Middle frontal gyrus (tissue), 1 donor: ENCODE measurements around the gene ABHD14A.

Source experiments
- DNase-seq: peaks from one replicate; pipeline ENCODE4 v3.0.0-alpha.2; 2015; ENCODE audit warnings: low spot score; ENCODE audit errors: extremely low spot score

ABHD14A gene

DNA sequence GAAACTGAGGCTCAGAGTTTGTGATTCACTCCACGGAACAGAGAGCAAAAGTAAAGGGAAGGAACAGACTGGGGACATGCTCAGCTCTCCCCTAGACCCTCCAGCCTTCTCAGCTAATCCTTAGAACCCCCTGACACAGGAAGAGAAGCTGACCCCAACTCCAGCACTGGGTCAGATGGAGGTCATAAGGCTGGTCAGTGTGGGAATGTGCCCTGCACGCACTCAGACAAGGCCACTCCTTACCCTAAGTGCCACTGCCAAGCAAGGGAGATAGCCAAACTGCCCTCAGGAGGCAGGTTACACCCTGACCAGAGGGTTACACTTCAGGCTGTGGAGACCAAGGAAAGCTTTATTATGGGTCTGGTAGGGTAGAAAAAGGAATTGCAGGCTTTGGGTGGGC is 19.7 kb downstream of the ABHD14A start:
- DNase-seq: no peak

DNA sequence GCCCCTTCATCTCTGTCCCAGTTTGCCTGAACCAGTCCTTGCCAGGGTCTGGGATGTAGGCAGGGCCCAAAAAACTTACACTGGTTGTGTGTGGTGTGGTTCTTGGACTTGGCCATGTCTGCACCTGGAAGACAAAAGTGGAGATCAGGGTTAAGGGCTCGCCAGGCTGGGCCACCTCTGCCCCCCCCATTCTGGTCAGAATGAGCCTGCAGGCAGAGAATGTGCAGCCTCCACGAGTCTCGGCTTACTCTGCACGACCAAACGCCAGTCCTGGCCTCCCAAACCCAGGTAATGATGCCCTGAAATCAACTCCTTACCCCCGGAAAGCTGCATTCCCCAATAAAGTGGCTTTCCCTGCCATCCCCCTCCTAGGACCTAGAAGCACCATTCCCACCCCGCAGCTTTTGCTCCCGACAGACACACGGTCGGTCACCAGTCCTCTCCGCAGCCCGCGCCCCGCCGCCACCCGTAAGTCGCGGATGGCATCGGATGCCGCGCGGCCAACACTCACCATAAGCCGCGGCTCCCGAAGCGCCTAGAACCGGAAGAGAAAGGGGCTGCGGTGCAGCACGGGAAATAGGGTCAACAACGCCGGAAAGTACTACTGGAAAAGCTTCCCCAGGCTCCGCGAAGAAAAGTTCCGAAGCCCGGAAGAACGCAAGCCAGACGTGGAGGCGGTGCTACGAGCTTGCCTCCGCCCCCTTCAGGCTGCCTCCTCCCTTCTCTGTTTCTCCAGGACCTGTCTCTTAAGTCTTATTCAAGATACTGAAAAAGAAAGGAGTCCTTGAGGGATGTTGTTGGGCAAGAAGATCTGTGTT is 20.7 kb downstream of the ABHD14A start, which contains the start of gene RPL29:
Gene RPL29 (minus strand): TSS at position 550 of the 818 bp plus-strand sequence. CDS start 434 bp downstream, at position 116.
- peak; percentile 89 for DNase-seq

DNA sequence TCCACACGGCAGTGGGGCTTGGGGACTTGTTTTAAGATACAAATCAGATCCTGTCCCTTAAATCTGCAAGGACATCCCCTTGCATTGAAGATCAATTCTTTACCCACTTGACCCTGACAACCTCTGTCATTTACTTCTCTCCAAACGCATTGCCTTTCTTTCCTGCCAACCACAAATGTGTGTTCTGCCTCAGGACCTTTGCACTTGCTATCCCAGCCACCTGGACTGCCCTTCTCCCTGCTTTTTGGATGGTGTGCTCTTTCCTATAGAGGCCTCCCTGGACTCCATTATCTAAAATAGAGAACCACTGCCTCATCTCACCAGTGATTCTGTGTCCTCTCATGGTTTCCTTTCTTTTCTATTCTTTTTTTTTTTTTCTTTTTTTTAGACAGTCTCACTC is 22.3 kb downstream of the ABHD14A start:
- DNase-seq: no peak

DNA sequence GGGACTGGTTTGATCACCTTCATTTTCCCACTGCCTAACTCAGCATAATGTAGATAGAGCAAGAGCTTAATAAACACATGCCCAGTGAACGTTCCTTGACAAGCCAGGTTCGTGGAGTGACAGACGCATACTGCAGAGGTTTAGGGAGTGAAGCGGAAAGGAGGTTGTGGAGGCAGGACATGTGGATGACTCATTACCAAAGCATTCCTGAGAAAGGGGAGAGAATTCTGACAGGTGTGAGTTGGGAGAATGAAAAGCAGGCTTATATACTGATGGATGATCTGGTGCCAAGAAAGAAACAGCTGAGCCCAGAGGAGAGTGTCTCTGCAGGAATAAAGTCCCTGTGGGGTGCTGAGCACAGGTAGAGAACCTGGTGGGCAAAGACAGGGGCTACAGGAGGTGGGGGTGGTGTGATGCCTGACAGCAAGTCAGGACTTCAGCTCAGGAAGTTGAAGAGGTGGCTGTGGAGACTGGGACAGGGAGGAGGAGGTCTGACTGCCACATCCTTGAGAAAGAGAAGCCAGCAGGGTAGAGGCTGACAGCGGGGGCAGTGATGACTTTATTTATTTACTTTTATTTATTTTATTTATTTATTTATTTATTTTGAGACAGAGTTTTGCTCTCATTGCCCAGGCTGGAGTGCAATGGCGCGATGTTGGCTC is 23.2 kb downstream of the ABHD14A start:
- no peak for DNase-seq

GRCh38 chr3:51998774-51999173 is 23.9 kb downstream of the ABHD14A start:
- DNase-seq: no peak

- no peak for DNase-seq
Measured at GRCh38 chr3:51999846-52000245, 25.0 kb downstream of the ABHD14A start.

DNA sequence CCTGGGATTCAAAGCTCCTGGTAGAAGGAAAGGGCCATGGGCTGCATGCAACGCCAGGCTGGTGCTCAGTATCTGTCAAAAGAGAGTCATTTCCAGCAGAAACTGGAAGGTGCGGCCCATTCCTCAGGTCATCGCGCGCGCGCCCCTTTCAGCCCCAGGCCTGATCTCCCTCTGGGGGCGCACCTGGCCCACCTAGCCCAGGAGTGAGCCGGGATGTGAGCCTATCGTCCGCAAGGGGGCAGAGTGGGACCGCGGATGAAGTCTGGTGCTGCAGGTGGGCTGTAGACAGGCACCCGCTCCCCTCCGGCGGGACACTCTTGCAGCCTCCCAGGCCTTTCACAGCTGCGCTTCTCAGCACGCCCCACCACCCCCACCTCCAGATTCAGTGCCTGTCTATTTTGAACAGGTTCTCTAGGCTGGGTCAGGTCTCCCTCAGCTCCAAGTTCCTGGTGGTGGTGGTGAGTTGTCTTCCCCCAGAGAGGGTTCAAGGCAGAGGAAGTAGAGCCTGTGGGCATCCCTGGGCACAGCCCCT is 26.6 kb downstream of the ABHD14A start:
- DNase-seq: no peak

- DNase-seq: no peak
Measured at GRCh38 chr3:52002748-52003147, 27.9 kb downstream of the ABHD14A start.

- DNase-seq: no peak
Measured at GRCh38 chr3:52004163-52004787, 29.4 kb downstream of the ABHD14A start.

- DNase-seq: no peak
Measured at GRCh38 chr3:52004906-52005395, 30.1 kb downstream of the ABHD14A start.

- peak; percentile 36 for DNase-seq
Measured at GRCh38 chr3:52005571-52005986, 30.7 kb downstream of the ABHD14A start.

DNA sequence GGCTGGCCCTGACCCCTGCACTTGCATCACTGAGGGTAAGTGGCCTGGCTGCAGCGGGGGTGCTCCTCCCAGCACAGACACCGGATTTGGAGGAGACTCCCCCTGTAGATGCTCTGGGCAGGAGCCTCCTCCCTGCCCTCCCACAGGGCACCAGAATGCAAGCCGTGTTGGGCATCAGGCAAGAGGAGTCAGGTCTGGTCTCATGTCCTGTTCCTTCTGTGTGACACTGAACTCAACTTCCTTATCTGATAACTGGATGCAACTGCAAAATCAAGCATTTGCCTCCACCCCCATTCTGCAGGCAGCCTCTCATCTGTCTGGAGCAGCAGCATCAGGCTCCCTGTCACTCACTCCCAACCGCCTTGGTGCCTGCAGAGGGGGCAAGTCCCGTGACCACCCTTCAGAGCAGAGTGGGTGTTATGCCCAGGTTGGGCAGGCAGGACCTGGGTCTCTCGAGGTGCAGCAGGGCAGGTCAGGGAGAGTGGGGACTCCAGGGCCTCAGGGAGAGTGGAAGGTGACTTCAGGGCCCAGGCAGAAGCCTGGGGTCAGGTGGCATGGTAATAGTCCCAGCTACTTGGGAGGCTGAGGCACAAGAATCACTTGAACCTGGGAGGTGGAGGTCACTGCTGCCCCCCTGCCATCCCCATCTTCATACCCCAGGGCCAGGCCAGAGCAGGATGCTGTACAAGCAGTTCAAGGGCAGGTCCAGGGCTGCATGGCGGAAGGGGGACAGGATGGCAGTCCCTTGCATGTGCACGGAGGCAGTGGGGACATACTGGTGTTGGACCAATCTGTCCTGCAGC is 31.4 kb downstream of the ABHD14A start:
- no peak for DNase-seq

GRCh38 chr3:52006820-52007133 is 31.9 kb downstream of the ABHD14A start:
- DNase-seq: no peak

GRCh38 chr3:52007291-52007690 is 32.4 kb downstream of the ABHD14A start:
- DNase-seq: no peak

GRCh38 chr3:52010431-52010830 is 35.6 kb downstream of the ABHD14A start:
- DNase-seq: no peak

DNA sequence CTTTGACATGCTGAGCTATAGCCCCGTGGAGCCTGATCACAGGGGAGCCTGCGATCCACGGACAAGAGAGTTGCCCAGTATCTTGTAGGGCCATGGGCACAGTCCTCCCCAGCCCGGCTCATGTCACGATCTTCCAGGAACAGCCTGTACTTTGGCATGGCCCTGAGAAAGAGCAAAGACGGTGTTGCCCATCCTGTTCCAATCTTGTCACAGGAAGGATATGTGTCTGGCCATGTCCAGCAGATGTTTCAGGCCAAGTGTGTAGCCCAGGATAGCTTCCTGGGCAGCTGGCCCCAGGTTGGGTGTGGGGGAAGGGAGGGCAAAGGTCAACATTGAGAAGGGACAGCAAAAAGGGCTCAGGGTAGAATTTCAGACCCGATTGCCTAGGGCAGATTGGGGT is 37.8 kb downstream of the ABHD14A start:
- no peak for DNase-seq

DNA sequence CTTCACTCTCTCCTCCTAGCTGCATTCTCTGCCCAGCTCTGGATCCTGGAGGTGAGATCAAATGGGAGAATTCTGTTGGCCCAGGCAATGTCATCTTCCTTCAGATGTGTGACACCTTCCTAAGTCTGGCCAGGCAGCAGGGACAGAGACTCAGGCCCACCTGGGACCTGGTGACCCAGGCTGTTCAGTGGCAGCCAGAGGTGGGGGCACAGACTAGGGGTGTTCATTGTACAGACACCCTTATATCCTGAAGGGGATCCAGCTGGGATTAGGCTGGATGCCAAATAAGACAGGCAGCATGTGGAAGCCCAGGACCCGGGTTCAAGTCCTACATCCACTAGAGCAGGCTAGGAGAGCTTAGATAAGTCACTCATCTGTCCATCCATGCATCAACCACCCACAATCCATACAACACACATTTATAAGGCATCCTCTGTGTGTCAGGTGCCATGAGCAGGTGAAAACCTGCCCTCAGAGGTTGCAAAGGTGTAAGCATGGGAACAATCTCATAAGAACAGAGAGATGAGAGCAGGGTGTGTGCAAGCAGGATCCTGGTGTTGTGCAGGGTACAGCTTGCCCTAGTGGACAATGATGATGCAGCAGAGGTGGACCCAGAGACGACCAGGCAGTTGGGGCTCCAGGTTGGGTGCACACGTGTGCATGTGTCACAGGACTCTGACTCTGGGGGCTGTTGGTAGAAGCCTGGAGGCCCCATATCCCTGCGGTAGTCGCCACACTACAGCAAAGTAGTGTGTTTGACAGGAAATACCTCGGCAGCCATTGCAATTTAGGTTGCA is 39.1 kb downstream of the ABHD14A start:
- no peak for DNase-seq

DNA sequence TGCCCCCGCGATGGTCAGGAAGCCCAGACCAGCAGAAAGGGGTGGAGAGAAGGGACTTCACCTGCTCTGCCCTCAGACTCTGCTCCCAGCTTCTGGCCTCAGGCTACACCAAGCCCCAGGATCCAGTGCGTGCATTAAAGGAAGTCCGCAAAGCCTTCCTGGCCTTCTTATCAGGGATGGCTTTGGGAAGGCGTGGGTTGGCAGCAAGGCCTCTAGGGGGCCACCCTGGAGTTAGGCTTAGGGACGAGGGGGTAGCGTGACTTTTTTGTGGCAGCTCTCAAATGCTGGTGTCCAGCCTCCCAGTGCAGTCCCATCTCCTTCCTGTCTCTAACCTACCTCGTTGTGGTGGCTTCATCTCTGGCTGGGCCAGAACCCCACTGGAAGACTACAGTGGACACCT is 39.7 kb downstream of the ABHD14A start:
- DNase-seq: no peak

GRCh38 chr3:52015438-52016228 is 40.8 kb downstream of the ABHD14A start:
- DNase-seq: no peak

DNA sequence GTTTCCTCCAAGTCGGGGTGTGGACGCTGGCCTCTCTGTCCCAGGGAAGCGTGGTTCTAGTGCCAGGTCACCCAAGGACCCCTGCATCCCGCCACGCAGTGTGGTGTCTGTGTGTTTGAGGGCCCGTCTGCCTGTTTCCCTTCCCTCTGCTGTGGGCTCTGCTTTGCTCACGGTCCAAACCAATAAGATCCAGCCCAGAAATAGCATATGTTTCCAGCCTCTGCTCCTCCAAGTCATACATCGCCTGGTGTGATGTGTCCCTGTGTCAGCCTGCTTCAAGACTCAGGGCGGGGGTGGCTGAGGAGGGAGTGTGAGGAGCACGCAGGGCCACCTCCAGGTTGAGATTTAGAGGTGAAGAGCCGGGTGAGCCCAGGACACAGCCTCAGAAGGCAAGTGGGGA is 42.7 kb downstream of the ABHD14A start:
- DNase-seq: no peak
